Measurements from ENCODE around the gene HSPG2.

Gene HSPG2

GRCh38 chr1:21845646-21846641, 91.2 kb downstream of the HSPG2 start:
- no peak for DNase-seq (ENCODE audit: low read depth in 1 of 2, low spot score in 1 of 2)
- Histone ChIP-seq H3K27ac (replicated peaks) (no peak overlapping the region), H3K27me3 (ENCODE audit: insufficient read depth, poor library complexity, severe bottlenecking) (no peaks in the 10 kb centered on the region), H3K4me3 (replicated peaks; ENCODE audit: insufficient read depth, low read length) (no peak overlapping the region)
- TF ChIP-seq GABPA (IDR thresholded peaks at IDR 0.05; ENCODE audit: low read depth) (no peak), POLR2AphosphoS5 (IDR thresholded peaks at IDR 0.05; ENCODE audit: low read depth) (no peak), CTCF (IDR thresholded peaks at IDR 0.05; ENCODE audit: insufficient read depth, low read length) (no peak), SPI1 (IDR thresholded peaks at IDR 0.05; ENCODE audit: borderline replicate concordance, low read depth) (no peak)
- TF ChIP-seq, protein P1, sequence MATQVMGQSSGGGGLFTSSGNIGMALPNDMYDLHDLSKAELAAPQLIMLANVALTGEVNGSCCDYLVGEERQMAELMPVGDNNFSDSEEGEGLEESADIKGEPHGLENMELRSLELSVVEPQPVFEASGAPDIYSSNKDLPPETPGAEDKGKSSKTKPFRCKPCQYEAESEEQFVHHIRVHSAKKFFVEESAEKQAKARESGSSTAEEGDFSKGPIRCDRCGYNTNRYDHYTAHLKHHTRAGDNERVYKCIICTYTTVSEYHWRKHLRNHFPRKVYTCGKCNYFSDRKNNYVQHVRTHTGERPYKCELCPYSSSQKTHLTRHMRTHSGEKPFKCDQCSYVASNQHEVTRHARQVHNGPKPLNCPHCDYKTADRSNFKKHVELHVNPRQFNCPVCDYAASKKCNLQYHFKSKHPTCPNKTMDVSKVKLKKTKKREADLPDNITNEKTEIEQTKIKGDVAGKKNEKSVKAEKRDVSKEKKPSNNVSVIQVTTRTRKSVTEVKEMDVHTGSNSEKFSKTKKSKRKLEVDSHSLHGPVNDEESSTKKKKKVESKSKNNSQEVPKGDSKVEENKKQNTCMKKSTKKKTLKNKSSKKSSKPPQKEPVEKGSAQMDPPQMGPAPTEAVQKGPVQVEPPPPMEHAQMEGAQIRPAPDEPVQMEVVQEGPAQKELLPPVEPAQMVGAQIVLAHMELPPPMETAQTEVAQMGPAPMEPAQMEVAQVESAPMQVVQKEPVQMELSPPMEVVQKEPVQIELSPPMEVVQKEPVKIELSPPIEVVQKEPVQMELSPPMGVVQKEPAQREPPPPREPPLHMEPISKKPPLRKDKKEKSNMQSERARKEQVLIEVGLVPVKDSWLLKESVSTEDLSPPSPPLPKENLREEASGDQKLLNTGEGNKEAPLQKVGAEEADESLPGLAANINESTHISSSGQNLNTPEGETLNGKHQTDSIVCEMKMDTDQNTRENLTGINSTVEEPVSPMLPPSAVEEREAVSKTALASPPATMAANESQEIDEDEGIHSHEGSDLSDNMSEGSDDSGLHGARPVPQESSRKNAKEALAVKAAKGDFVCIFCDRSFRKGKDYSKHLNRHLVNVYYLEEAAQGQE (IDR thresholded peaks at IDR 0.05; ENCODE audit: insufficient replicate concordance, low read depth): no peak

- Histone ChIP-seq H3K27ac (replicated peaks) (no peak overlapping the region), H3K27me3 (ENCODE audit: insufficient read depth, poor library complexity, severe bottlenecking) (no peaks in the 10 kb centered on the region), H3K4me3 (replicated peaks; ENCODE audit: insufficient read depth, low read length) (no peak overlapping the region)
- no peak for DNase-seq (ENCODE audit: low read depth in 1 of 2, low spot score in 1 of 2)
- TF ChIP-seq GABPA (IDR thresholded peaks at IDR 0.05; ENCODE audit: low read depth): no peak
- no peak for TF ChIP-seq POLR2AphosphoS5 (IDR thresholded peaks at IDR 0.05; ENCODE audit: low read depth)
- TF ChIP-seq SPI1 (IDR thresholded peaks at IDR 0.05; ENCODE audit: borderline replicate concordance, low read depth): no peak
- TF ChIP-seq, protein P1 (IDR thresholded peaks at IDR 0.05; ENCODE audit: insufficient replicate concordance, low read depth): no peak
- no peak for TF ChIP-seq CTCF (IDR thresholded peaks at IDR 0.05; ENCODE audit: insufficient read depth, low read length)
These were observed 93.1 kb downstream of the HSPG2 start for GRCh38 chr1:21843996-21844395.

GRCh38 chr1:21843208-21843607, 93.9 kb downstream of the HSPG2 start:
- TF ChIP-seq GABPA (IDR thresholded peaks at IDR 0.05; ENCODE audit: low read depth) (no peak), SPI1 (IDR thresholded peaks at IDR 0.05; ENCODE audit: borderline replicate concordance, low read depth) (no peak), POLR2AphosphoS5 (IDR thresholded peaks at IDR 0.05; ENCODE audit: low read depth) (no peak)
- Histone ChIP-seq H3K27ac (replicated peaks) (no peak overlapping the region), H3K27me3 (ENCODE audit: insufficient read depth, poor library complexity, severe bottlenecking) (no peaks in the 10 kb centered on the region), H3K4me3 (replicated peaks; ENCODE audit: insufficient read depth, low read length) (no peak overlapping the region)
- no peak for DNase-seq (ENCODE audit: low read depth in 1 of 2, low spot score in 1 of 2)

DNA sequence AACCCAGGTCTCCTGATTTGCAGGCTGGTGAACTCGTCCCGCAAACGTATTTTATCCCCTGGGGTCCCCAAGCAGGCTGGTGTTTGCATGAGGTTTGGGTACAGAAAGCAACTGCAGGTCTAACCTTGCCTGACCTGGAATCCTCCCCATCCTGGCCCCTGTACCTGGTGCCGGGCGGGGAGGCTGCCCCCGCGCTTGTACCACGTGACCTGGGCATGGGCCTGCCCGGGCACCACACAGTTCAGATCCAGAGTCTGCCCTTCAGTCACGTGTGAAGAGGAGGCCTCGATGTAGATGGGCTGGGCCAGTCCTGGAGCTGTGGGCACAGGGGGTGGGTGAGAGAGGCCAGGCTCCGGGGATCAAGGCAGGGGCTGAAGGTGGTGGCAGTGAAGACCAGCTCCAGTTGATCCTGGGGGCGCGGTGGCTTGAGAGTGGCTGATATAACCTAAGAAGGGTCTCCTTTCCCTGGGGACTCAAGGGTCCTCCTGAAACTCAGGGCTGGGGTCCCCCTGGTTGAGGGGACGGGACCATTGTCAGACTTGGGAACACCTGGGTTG, 94.4 kb downstream of the HSPG2 start:
- Histone ChIP-seq H3K27ac (replicated peaks) (no peak overlapping the region), H3K4me3 (replicated peaks; ENCODE audit: insufficient read depth, low read length) (no peak overlapping the region), H3K27me3 (ENCODE audit: insufficient read depth, poor library complexity, severe bottlenecking) (no peaks in the 10 kb centered on the region)
- no peak for DNase-seq (ENCODE audit: low read depth in 1 of 2, low spot score in 1 of 2)
- TF ChIP-seq, protein P1 (IDR thresholded peaks at IDR 0.05; ENCODE audit: insufficient replicate concordance, low read depth): no peak
- TF ChIP-seq SPI1 (IDR thresholded peaks at IDR 0.05; ENCODE audit: borderline replicate concordance, low read depth) (no peak), POLR2AphosphoS5 (IDR thresholded peaks at IDR 0.05; ENCODE audit: low read depth) (no peak), CTCF (IDR thresholded peaks at IDR 0.05; ENCODE audit: insufficient read depth, low read length) (no peak), GABPA (IDR thresholded peaks at IDR 0.05; ENCODE audit: low read depth) (no peak)
